IMR-90 (cell line): Measurements from ENCODE around the gene HES7. TPM values are rescaled to one million over a fixed set of nuclear protein-coding genes. Genes with fewer than 3 reads are reported as not detected.

Experiments used
- ATAC-seq: fragments of 200-7000 bp; cut with Tn5 transposase; 2 replicates; pipeline ENCODE4 v1.9.1; 2020; ENCODE audit warnings: low read depth, mild to moderate bottlenecking, moderate library complexity
- BruUV-seq: library from RNA; stranded (reverse); fragments of 400-500 nt; replicated peaks from 2 replicates; lab custom pipeline; 2021; lab: Mats Ljungman, UMichigan
- CTCF ChIA-PET: fragments of 300-600 bp; formaldehyde crosslinking; extraction: SDS; loops from one replicate; lab custom pipeline; 2021; ENCODE audit warnings: antibody characterized with exemption; lab: Yijun Ruan, JAX
- POLR2A ChIA-PET: fragments of 300-600 bp; sonication (Branson Sonifier 250); formaldehyde crosslinking; loops from one replicate; lab custom pipeline; 2022; ENCODE audit warnings: antibody characterized with exemption; ENCODE audit not compliant: unreplicated experiment; lab: Charles Lee
- DNase-seq: peaks from one replicate; pipeline ENCODE4 v3.0.0; 2013
- H2AFZ ChIP-seq: replicated peaks from 2 replicates; pipeline ENCODE3; 2013; ENCODE audit warnings: low read length, mild to moderate bottlenecking; ENCODE audit not compliant: poor library complexity
- H2AK5ac ChIP-seq: 2 replicates; pipeline ENCODE4 v1.6.1; 2013; ENCODE audit warnings: low read depth, low read length, inconsistent platforms
- H2AK9ac ChIP-seq: replicated peaks from 2 replicates; pipeline ENCODE3; 2013; ENCODE audit warnings: mild to moderate bottlenecking, low read depth, low read length, moderate library complexity; ENCODE audit not compliant: poor library complexity
- H2BK120ac ChIP-seq: 2 replicates; pipeline ENCODE4 v1.6.1; 2013; ENCODE audit warnings: low read depth, low read length, inconsistent platforms
- H2BK15ac ChIP-seq: 3 replicates; pipeline ENCODE4 v1.6.1; 2013; ENCODE audit warnings: low read depth, low read length, inconsistent platforms
- H2BK20ac ChIP-seq: 2 replicates; pipeline ENCODE4 v1.6.1; 2013; ENCODE audit warnings: low read depth, mild to moderate bottlenecking, inconsistent platforms, low read length, moderate library complexity
- H2BK5ac ChIP-seq: 2 replicates; pipeline ENCODE4 v1.6.1; 2013; ENCODE audit warnings: mild to moderate bottlenecking, low read depth, low read length, inconsistent platforms; ENCODE audit not compliant: poor library complexity, severe bottlenecking
- H3K14ac ChIP-seq: replicated peaks from 2 replicates; pipeline ENCODE4 v1.6.1; 2013; ENCODE audit warnings: low read depth, low read length, inconsistent platforms
- H3K18ac ChIP-seq: 2 replicates; pipeline ENCODE4 v1.6.1; 2013; ENCODE audit warnings: low read depth, low read length, control low read depth
- H3K23ac ChIP-seq: 2 replicates; pipeline ENCODE4 v1.6.1; 2013; ENCODE audit warnings: low read depth, low read length, inconsistent platforms
- H3K27ac ChIP-seq: 2 replicates; pipeline ENCODE4 v1.5.1; 2013; ENCODE audit warnings: mild to moderate bottlenecking, control low read depth, low read length; ENCODE audit not compliant: insufficient read depth
- H3K27me3 ChIP-seq: 2 replicates; pipeline ENCODE4 v1.6.1; 2013; ENCODE audit warnings: low read length; ENCODE audit not compliant: control insufficient read depth, insufficient read depth
- H3K36me3 ChIP-seq: 2 replicates; pipeline ENCODE4 v1.6.1; 2013; ENCODE audit warnings: low read length, mixed read lengths; ENCODE audit not compliant: control insufficient read depth, insufficient read depth
- H3K4ac ChIP-seq: 2 replicates; pipeline ENCODE4 v1.6.1; 2013; ENCODE audit warnings: low read depth, low read length, inconsistent platforms
- H3K4me1 ChIP-seq: 2 replicates; pipeline ENCODE4 v1.6.1; 2013; ENCODE audit warnings: low read length, mixed read lengths; ENCODE audit not compliant: control insufficient read depth, insufficient read depth
- H3K4me2 ChIP-seq: 2 replicates; pipeline ENCODE4 v1.6.1; 2013; ENCODE audit warnings: low read depth, mild to moderate bottlenecking, control low read depth, low read length, moderate library complexity
- H3K4me3 ChIP-seq: 2 replicates; pipeline ENCODE4 v1.5.1; 2013; ENCODE audit warnings: low read depth, mild to moderate bottlenecking, control low read depth, low read length, moderate library complexity; ENCODE audit not compliant: insufficient read depth
- H3K56ac ChIP-seq: 2 replicates; pipeline ENCODE4 v1.6.1; 2013; ENCODE audit warnings: low read length, inconsistent platforms; ENCODE audit not compliant: insufficient read depth; ENCODE audit errors: extremely low read depth
- H3K79me1 ChIP-seq, 2 experiments: 2 replicates each; pipeline ENCODE4 v1.6.1; 2013; ENCODE audit warnings: low read length in 2 of 2, inconsistent platforms in 1 of 2, low read depth in 1 of 2
- H3K9ac ChIP-seq: 2 replicates; pipeline ENCODE4 v1.6.1; 2013; ENCODE audit warnings: low read depth, low read length, control low read depth
- H3K9me1 ChIP-seq: 2 replicates; pipeline ENCODE4 v1.6.1; 2013; ENCODE audit warnings: low read length, inconsistent platforms; ENCODE audit not compliant: insufficient read depth
- H3K9me3 ChIP-seq: 2 replicates; pipeline ENCODE4 v1.6.1; 2013; ENCODE audit warnings: low read length; ENCODE audit not compliant: control insufficient read depth, insufficient read depth
- H4K20me1 ChIP-seq: 2 replicates; pipeline ENCODE4 v1.6.1; 2013; ENCODE audit warnings: low read length, inconsistent platforms; ENCODE audit not compliant: insufficient read depth
- H4K5ac ChIP-seq: 2 replicates; pipeline ENCODE4 v1.6.1; 2013; ENCODE audit warnings: mild to moderate bottlenecking, low read depth, low read length, control low read depth
- H4K8ac ChIP-seq, 2 experiments: 2 replicates each; pipeline ENCODE4 v1.6.1; 2013; ENCODE audit warnings: low read depth in 2 of 2, low read length in 2 of 2, control low read depth in 1 of 2, inconsistent platforms in 1 of 2
- H4K91ac ChIP-seq: 2 replicates; pipeline ENCODE4 v1.6.1; 2013; ENCODE audit warnings: low read depth, low read length, inconsistent platforms; ENCODE audit not compliant: insufficient read depth
- BHLHE40 ChIP-seq: fragments of 150-350 bp; IDR thresholded peaks from 2 replicates; pipeline ENCODE4 v1.6.1; 2016; ENCODE audit warnings: mild to moderate bottlenecking, low read depth, low read length
- CHD1 ChIP-seq: IDR thresholded peaks from 2 replicates; pipeline ENCODE4 v1.6.1; 2012; ENCODE audit warnings: low read depth, low read length, improper control_type of control experiment
- FOS ChIP-seq: fragments of 150-350 bp; IDR thresholded peaks from 2 replicates; pipeline ENCODE4 v1.6.1; 2016; ENCODE audit warnings: low read depth, low read length
- MAFK ChIP-seq: IDR thresholded peaks from 2 replicates; pipeline ENCODE4 v1.6.1; 2012; ENCODE audit warnings: low read depth, low read length, improper control_type of control experiment
- MAZ ChIP-seq: IDR thresholded peaks from 2 replicates; pipeline ENCODE4 v1.6.1; 2012; ENCODE audit warnings: low read depth, mild to moderate bottlenecking, low read length, improper control_type of control experiment, moderate library complexity, borderline replicate concordance
- MXI1 ChIP-seq: IDR thresholded peaks from 2 replicates; pipeline ENCODE4 v1.6.1; 2012; ENCODE audit warnings: low read depth, mild to moderate bottlenecking, low read length, moderate library complexity, borderline replicate concordance
- NFE2L2 ChIP-seq: fragments of 150-350 bp; IDR thresholded peaks from 2 replicates; pipeline ENCODE4 v1.6.1; 2016; ENCODE audit warnings: low read depth, mild to moderate bottlenecking, low read length
- POLR2A ChIP-seq: IDR thresholded peaks from 2 replicates; pipeline ENCODE4 v1.6.1; 2012; ENCODE audit warnings: mild to moderate bottlenecking, low read depth, low read length
- RAD21 ChIP-seq: IDR thresholded peaks from 2 replicates; pipeline ENCODE4 v1.6.1; 2012; ENCODE audit warnings: low read length, improper control_type of control experiment
- RCOR1 ChIP-seq: IDR thresholded peaks from 2 replicates; pipeline ENCODE4 v1.6.1; 2012; ENCODE audit warnings: mild to moderate bottlenecking, low read length, improper control_type of control experiment; ENCODE audit not compliant: insufficient replicate concordance
- RFX5 ChIP-seq: IDR thresholded peaks from 2 replicates; pipeline ENCODE4 v1.8.0; 2012; ENCODE audit warnings: low read depth, mild to moderate bottlenecking, low read length, moderate library complexity
- SMC3 ChIP-seq: fragments of 150-350 bp; IDR thresholded peaks from 2 replicates; pipeline ENCODE4 v1.6.1; 2016; ENCODE audit warnings: low read depth, mild to moderate bottlenecking, antibody characterized with exemption, low read length, moderate library complexity
- WGBS, 2 experiments: methylation state at CpG; one replicate each; pipeline versions ENCODE4 v1.1.5 to v1.1.7; 2013; ENCODE audit warnings: missing lambda C conversion rate in 2 of 2; ENCODE audit not compliant: insufficient read length in 1 of 2; ENCODE audit errors: extremely low coverage in 2 of 2; 5-methylcytosine and 5-hydroxymethylcytosine counted together
- dilution Hi-C: fragments of 300-500 bp; cut with HindIII; formaldehyde crosslinking; loops from one replicate; pipeline ENCODE4 v1.14.3; 2018; ENCODE audit warnings: low sequenced_read_pairs; ENCODE audit not compliant: unreplicated experiment
- in situ Hi-C: fragments of 300-500 bp; cut with MboI; formaldehyde crosslinking; loops from 3 replicates; pipeline ENCODE4 v1.14.3; 2019; ENCODE audit warnings: low sequenced_read_pairs, inconsistent platforms, mixed read lengths
- intact Hi-C: fragments of 100-400 bp; cut with micrococcal nuclease; formaldehyde crosslinking; loops from 2 replicates; pipeline ENCODE4 v1.10.0; 2022
- polyA plus RNA-seq, 3 experiments: library from polyadenylated mRNA; depleted of rRNA; stranded (reverse); fragments of >200 nt; gene quantifications; 2 replicates each; pipeline ENCODE4 v1.2.3, GENCODE V29; 2012; ENCODE audit warnings: low replicate concordance in 1 of 3
- total RNA-seq: library from RNA; depleted of rRNA; stranded (reverse); fragments of >200 nt; gene quantifications from 2 replicates; pipeline ENCODE4 v1.2.3, GENCODE V29; 2012
- TF ChIP-seq, protein P1 (sequence below): fragments of 150-350 bp; IDR thresholded peaks from 2 replicates; pipeline ENCODE4 v1.6.1; 2016; ENCODE audit warnings: low read depth, mild to moderate bottlenecking, low read length, moderate library complexity, borderline replicate concordance
- TF ChIP-seq, protein P2 (sequence below): conservative IDR thresholded peaks from 2 replicates; pipeline ENCODE4 v1.5.1; 2012; ENCODE audit warnings: mild to moderate bottlenecking, low read depth, low read length, improper control_type of control experiment

Gene HES7
- total and polyA plus RNA-seq, 2 of the 4 experiments (the other 2 are of a cell fraction), result 0.43 TPM; not detected in 1

- dilution Hi-C loops, result loop anchor here (25.0 kb wide), 1 partner anchor 117 kb away; the partner anchor contains the start of genes CTC1 and PFAS
- no peaks in the 10 kb centered on the region for H3K9me3 ChIP-seq
- TF ChIP-seq FOS (peak; percentile 96), RCOR1 (peak; percentile 78), CHD1 (peak; percentile 70; the same call in 1 of the 2 replicates), RFX5 (no peak), MAZ (peak; percentile 77; the same call in 1 of the 2 replicates), POLR2A (no peak), BHLHE40 (no peak), MXI1 (no peak), NFE2L2 (no peak), RAD21 (no peak), MAFK (no peak), SMC3 (no peak)
- TF ChIP-seq, protein P1, sequence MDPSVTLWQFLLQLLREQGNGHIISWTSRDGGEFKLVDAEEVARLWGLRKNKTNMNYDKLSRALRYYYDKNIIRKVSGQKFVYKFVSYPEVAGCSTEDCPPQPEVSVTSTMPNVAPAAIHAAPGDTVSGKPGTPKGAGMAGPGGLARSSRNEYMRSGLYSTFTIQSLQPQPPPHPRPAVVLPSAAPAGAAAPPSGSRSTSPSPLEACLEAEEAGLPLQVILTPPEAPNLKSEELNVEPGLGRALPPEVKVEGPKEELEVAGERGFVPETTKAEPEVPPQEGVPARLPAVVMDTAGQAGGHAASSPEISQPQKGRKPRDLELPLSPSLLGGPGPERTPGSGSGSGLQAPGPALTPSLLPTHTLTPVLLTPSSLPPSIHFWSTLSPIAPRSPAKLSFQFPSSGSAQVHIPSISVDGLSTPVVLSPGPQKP, result no peak
- TF ChIP-seq, protein P2, sequence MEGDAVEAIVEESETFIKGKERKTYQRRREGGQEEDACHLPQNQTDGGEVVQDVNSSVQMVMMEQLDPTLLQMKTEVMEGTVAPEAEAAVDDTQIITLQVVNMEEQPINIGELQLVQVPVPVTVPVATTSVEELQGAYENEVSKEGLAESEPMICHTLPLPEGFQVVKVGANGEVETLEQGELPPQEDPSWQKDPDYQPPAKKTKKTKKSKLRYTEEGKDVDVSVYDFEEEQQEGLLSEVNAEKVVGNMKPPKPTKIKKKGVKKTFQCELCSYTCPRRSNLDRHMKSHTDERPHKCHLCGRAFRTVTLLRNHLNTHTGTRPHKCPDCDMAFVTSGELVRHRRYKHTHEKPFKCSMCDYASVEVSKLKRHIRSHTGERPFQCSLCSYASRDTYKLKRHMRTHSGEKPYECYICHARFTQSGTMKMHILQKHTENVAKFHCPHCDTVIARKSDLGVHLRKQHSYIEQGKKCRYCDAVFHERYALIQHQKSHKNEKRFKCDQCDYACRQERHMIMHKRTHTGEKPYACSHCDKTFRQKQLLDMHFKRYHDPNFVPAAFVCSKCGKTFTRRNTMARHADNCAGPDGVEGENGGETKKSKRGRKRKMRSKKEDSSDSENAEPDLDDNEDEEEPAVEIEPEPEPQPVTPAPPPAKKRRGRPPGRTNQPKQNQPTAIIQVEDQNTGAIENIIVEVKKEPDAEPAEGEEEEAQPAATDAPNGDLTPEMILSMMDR, result no peak; the same call in 1 of the 2 replicates
Measured at GRCh38 chr17:8119581-8120519, 4.1 kb downstream of the HES7 start.

More at GRCh38 chr17:8119581-8120519, 4.1 kb downstream of the HES7 start:
- Histone ChIP-seq H2BK120ac (no peak overlapping the region), H2BK15ac (no peak overlapping the region), H3K14ac (no peak overlapping the region), H3K27ac (no peak overlapping the region), H4K5ac (no peak overlapping the region), H3K27me3 (peaks cover 17% of the 10 kb centered on the region), H2AFZ (peak overlapping the region; percentile 92), H4K20me1 (peaks cover 24% of the 10 kb centered on the region), H3K56ac (no peak overlapping the region), H3K79me1 (no peaks in the 10 kb centered on the region; a peak in 1 of 4 replicates), H2BK5ac (no peak overlapping the region), H3K4me3 (peak overlapping the region; percentile 60; the same call in 1 of the 2 replicates), H3K4me1 (peaks cover 11% of the 10 kb centered on the region), H3K23ac (no peak overlapping the region), H3K9me1 (peaks cover 6% of the 10 kb centered on the region), H3K4me2 (peak overlapping the region; percentile 87), H2AK9ac (no peak overlapping the region), H3K36me3 (no peaks in the 10 kb centered on the region), H4K91ac (no peak overlapping the region), H2AK5ac (no peak overlapping the region), H3K18ac (no peak overlapping the region), H2BK20ac (no peak overlapping the region), H3K9ac (peak overlapping the region; percentile 29; the same call in 1 of the 2 replicates), H4K8ac (no peak overlapping the region), H3K4ac (no peak overlapping the region)
- peak; percentile 36 for ATAC-seq
- WGBS, 2 experiments, result no CpG with 5 or more reads among the region's 28 CpGs
- POLR2A ChIA-PET, result interaction anchor here (0.5 to 1.0 kb wide), 2 partner anchors 53 to 546 kb away, joined by 3 to 4 read pairs (median 4); no protein-coding TSS in a partner anchor
- CTCF ChIA-PET, result interaction anchor here (0.6 to 3.7 kb wide), 20 partner anchors 9 to 615 kb away, joined by 3 to 25 read pairs (median 4); partner anchors contain the start of genes BORCS6, CTC1 and SLC25A35
- intact Hi-C loops (loop anchor here (1.0 to 2.0 kb wide), 4 partner anchors 36 to 102 kb away; no protein-coding TSS in a partner anchor), in situ Hi-C loops (loop anchor here (5.0 kb wide), 2 partner anchors 48 to 102 kb away; no protein-coding TSS in a partner anchor)
- peak; percentile 92 for DNase-seq
- no TSS peak for BruUV-seq
